Activated CD8-positive, alpha-beta memory T cell treated with anti-CD3 and anti-CD28 coated beads, Interleukin-2, amount 50 U/mL, for 24 hours (primary cell): ENCODE results near the gene TMEM161B.
"Not testable (repeated sequence)": the region's sequence is repeated elsewhere in the genome, so short reads cannot be mapped to it uniquely, and the experiment has no call there.

Experiments
- DNase-seq: peaks from one replicate; pipeline ENCODE4 v3.0.0-alpha.2; 2020; ENCODE audit errors: extremely low read depth

TMEM161B gene

GRCh38 chr5:88268385-88269184 lies at the start of gene TMEM161B:
TSS of gene TMEM161B (minus strand) at chr5:88268845. CDS start at chr5:88268723, 122 bp downstream.
- DNase-seq = peak; percentile 85

- DNase-seq = no peak
These were observed 35.7 kb upstream of the TMEM161B start for GRCh38 chr5:88304356-88304755.

GRCh38 chr5:88298425-88298824 lies 29.8 kb upstream of the TMEM161B start:
- DNase-seq = no peak

GRCh38 chr5:88290801-88291200 lies 22.2 kb upstream of the TMEM161B start:
- DNase-seq = no peak

- DNase-seq = no peak
These were observed 20.0 kb upstream of the TMEM161B start for GRCh38 chr5:88288528-88289197.

GRCh38 chr5:88287846-88288527 lies 19.3 kb upstream of the TMEM161B start:
- DNase-seq = no peak

- no peak for DNase-seq
These were observed 18.7 kb upstream of the TMEM161B start for GRCh38 chr5:88287302-88287701.

- DNase-seq = no peak
These were observed 15.0 kb upstream of the TMEM161B start for GRCh38 chr5:88283690-88284089.

- DNase-seq = no peak
These were observed 12.7 kb upstream of the TMEM161B start for GRCh38 chr5:88281322-88281721.

GRCh38 chr5:88279584-88279983 lies 10.9 kb upstream of the TMEM161B start:
- DNase-seq = no peak

GRCh38 chr5:88276378-88276777 lies 7.7 kb upstream of the TMEM161B start:
- DNase-seq = no peak

GRCh38 chr5:88275581-88275980 lies 6.9 kb upstream of the TMEM161B start:
- no peak for DNase-seq

- DNase-seq = no peak
These were observed 652 bp upstream of the TMEM161B start for GRCh38 chr5:88269222-88269771.

- not testable (repeated sequence) for DNase-seq
These were observed 4.1 kb downstream of the TMEM161B start for GRCh38 chr5:88264565-88264964.

- DNase-seq = no peak
These were observed 5.3 kb downstream of the TMEM161B start for GRCh38 chr5:88263349-88263748.

GRCh38 chr5:88262116-88262515 lies 6.5 kb downstream of the TMEM161B start:
- no peak for DNase-seq

GRCh38 chr5:88258636-88259035 lies 10.0 kb downstream of the TMEM161B start:
- DNase-seq = no peak

GRCh38 chr5:88256872-88257271 lies 11.8 kb downstream of the TMEM161B start:
- DNase-seq = no peak

- no peak for DNase-seq
These were observed 12.6 kb downstream of the TMEM161B start for GRCh38 chr5:88256037-88256436.

GRCh38 chr5:88254320-88254719 lies 14.3 kb downstream of the TMEM161B start:
- no peak for DNase-seq

GRCh38 chr5:88251048-88251711 lies 17.5 kb downstream of the TMEM161B start:
- DNase-seq = no peak

- no peak for DNase-seq
These were observed 18.6 kb downstream of the TMEM161B start for GRCh38 chr5:88250010-88250409.
